H4 (cell line): ENCODE measurements around the gene CDH1. TPM values are rescaled to one million over a fixed set of nuclear protein-coding genes. Genes with fewer than 3 reads are reported as not detected.
"Not testable (repeated sequence)": the region's sequence is repeated elsewhere in the genome, so short reads cannot be mapped to it uniquely, and the experiment has no call there.

ENCODE experiments used
- DNase-seq: peaks from one replicate; pipeline ENCODE4 v3.0.0-alpha.2; 2015; ENCODE audit warnings: low spot score
- total RNA-seq: library from RNA; depleted of rRNA; stranded (reverse); fragments of >200 nt; shearing (Covaris generic); gene quantifications from 2 replicates; pipeline ENCODE4 v1.2.3, GENCODE V29; 2014

CDH1 gene
- total RNA-seq, 1 experiment from 2014 or later = not detected

GRCh38 chr16:68790130-68790761 lies 53.2 kb downstream of the CDH1 start:
- peak; percentile 71 for DNase-seq

GRCh38 chr16:68790944-68791343 lies 53.9 kb downstream of the CDH1 start:
- no peak for DNase-seq

- DNase-seq = peak; percentile 86
Observed at GRCh38 chr16:68792465-68793324, 55.6 kb downstream of the CDH1 start.

GRCh38 chr16:68793401-68793857 lies 56.3 kb downstream of the CDH1 start:
- no peak for DNase-seq

- DNase-seq = no peak
Observed at GRCh38 chr16:68798398-68798797, 61.3 kb downstream of the CDH1 start.

- peak; percentile 67 for DNase-seq
Observed at GRCh38 chr16:68800257-68800875, 63.3 kb downstream of the CDH1 start.

- DNase-seq = no peak
Observed at GRCh38 chr16:68802190-68802589, 65.1 kb downstream of the CDH1 start.

- no peak for DNase-seq
Observed at GRCh38 chr16:68806422-68806821, 69.3 kb downstream of the CDH1 start.

GRCh38 chr16:68806981-68807380 lies 69.9 kb downstream of the CDH1 start:
- no peak for DNase-seq

GRCh38 chr16:68814516-68814915 lies 77.4 kb downstream of the CDH1 start:
- DNase-seq = no peak

- DNase-seq = peak; percentile 37
Observed at GRCh38 chr16:68823401-68824135, 86.5 kb downstream of the CDH1 start.

GRCh38 chr16:68825427-68825826 lies 88.3 kb downstream of the CDH1 start:
- no peak for DNase-seq

GRCh38 chr16:68826652-68827051 lies 89.6 kb downstream of the CDH1 start:
- DNase-seq = no peak

- no peak for DNase-seq
Observed at GRCh38 chr16:68833251-68833650, 96.2 kb downstream of the CDH1 start.

- no peak for DNase-seq
Observed at GRCh38 chr16:68834550-68834949, 97.5 kb downstream of the CDH1 start.

- no peak for DNase-seq
Observed at GRCh38 chr16:68835970-68836369, 98.9 kb downstream of the CDH1 start.

- no peak for DNase-seq
Observed at GRCh38 chr16:68839831-68840230, 102.7 kb downstream of the CDH1 start.

GRCh38 chr16:68842964-68843481 lies 105.9 kb downstream of the CDH1 start:
- not testable (repeated sequence) for DNase-seq

- DNase-seq = peak; percentile 54
Observed at GRCh38 chr16:68843482-68844210, 106.6 kb downstream of the CDH1 start, which contains the start of gene TANGO6. Gene TANGO6, plus strand, starts transcription at chr16:68843531. Its CDS starts 87 bp downstream, at chr16:68843618.

- DNase-seq = no peak
Observed at GRCh38 chr16:68844211-68844564, 107.1 kb downstream of the CDH1 start.

- no peak for DNase-seq
Observed at GRCh38 chr16:68848786-68849185, 111.7 kb downstream of the CDH1 start.
